Esophagus mucosa (tissue), 1 donor: Measurements from ENCODE around the gene PTPRJ. TPM values are rescaled to one million over a fixed set of nuclear protein-coding genes. Genes with fewer than 3 reads are reported as not detected.
"Not testable (repeated sequence)": the region's sequence is repeated elsewhere in the genome, so short reads cannot be mapped to it uniquely, and the experiment has no call there.

Experiments used
- ATAC-seq: fragments of 200-7000 bp; cut with Tn5 transposase; one replicate; pipeline ENCODE4 v1.9.1; 2020
- total RNA-seq: library from RNA; stranded (reverse); gene quantifications from one replicate; pipeline ENCODE4 v1.2.4, GENCODE V29; 2023
- donor health status: DM: yes; HTN: yes; CAD: no.

The PTPRJ gene
- total RNA-seq: 2.0 TPM

DNA sequence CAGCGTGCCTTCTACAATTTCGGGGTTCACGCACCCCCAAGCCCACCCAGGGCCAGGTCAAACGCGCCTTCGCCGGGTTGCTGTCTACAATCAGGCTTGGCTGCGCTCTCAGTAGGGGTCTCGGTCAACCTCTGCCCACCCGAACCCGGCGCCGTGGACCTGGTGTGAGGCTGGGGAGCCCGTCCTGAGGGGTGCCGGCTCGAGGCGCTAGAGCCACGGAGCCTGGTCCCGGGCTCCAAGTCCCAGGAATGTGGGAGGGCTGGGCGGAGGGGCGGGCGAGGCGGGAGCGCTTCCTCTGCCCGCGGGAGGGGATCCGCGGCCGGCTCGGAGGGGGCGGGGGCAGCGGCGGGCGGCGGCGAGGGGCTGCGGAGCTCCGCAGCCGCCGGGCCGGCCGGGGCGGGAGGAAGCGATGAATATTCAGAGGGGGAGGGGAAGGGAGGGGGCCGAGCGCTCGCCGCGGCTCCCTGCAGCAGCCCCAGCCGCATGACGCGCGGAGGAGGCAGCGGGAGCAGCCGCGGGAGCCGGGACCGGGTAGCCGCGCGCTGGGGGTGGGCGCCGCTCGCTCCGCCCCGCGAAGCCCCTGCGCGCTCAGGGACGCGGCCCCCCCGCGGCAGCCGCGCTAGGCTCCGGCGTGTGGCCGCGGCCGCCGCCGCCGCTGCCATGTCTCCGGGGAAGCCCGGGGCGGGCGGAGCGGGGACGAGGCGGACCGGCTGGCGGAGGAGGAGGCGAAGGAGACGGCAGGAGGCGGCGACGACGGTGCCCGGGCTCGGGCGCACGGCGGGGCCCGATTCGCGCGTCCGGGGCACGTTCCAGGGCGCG, at the start of gene PTPRJ:
Gene PTPRJ, plus strand, starts transcription at position 472 of the 819 bp plus-strand sequence. CDS start 354 bp downstream, outside the sequence.
- peak; percentile 8 for ATAC-seq

DNA sequence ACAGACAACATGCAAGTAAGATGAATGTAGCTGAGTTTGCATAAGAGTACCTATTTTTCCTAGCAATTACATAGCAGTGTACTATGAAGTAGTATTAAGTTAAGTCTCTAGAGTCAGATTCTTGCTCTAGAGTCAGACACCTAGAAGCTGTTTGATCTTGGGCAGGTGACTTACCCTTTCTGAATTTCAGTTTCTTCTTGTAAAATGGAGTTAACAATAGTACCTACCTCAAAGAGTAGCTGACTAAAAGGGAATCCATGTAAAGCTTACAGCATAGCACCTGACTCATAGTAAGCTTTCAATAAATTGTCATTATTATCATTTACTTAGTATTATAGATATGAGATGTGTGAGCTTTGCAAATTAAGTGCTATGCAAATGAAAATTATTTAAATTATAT, 47.8 kb upstream of the PTPRJ start:
- no peak for ATAC-seq

DNA sequence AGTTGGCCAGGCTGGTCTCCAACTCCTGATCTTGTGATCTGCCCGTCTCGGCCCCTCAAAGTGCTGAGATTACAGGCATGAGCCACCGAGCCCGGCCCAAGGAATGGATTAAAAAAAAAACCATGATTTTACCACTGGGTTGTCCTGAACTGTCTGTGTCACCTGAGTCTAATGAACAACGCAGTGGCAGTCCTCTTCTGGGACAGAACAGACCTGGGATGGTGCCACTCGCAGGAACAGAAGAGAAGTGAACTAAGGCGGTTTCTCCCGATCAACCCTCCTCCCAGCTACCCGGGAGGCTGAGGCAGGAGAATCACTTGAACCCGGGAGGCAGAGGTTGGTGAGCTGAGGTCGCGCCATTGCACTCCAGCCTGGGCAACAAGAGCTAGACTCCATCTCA, 46.6 kb upstream of the PTPRJ start:
- ATAC-seq: not testable (repeated sequence)

DNA sequence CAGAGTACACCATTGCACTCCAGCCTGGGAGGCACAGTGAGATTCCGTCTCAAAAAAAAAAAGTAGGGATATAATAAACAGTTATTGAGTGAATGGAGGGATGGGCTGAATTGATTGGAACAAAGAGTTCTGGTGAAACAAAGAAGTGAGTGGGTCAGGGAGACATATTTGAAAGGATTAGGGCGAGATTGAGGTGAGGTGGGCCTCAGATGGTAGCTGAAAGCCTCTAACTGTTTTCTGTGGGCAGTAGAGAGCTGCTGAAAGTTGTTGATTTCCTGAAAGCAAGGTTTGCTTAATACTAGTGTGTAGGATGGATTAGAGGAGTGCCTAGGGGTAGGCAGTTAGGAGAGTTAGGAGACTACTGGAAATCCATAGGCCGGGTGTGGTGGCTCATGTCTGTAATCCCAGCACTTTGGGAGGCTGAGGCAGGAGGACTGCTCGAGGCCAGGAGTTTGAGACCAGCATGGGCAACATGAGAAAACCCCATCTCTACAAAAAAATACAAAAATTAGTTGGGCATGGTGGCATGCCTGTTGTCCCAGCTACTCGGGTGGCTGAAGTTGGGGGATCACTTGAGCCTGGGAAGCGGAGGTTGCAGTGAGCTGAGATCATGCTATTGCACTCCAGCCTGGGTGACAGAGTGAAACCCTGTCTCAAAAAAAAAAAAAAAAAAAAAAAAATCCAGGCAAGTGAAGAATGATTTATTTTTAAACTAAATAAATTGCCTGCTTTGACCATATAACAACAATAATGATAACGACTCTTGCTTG, 41.4 kb upstream of the PTPRJ start:
- ATAC-seq: no peak

DNA sequence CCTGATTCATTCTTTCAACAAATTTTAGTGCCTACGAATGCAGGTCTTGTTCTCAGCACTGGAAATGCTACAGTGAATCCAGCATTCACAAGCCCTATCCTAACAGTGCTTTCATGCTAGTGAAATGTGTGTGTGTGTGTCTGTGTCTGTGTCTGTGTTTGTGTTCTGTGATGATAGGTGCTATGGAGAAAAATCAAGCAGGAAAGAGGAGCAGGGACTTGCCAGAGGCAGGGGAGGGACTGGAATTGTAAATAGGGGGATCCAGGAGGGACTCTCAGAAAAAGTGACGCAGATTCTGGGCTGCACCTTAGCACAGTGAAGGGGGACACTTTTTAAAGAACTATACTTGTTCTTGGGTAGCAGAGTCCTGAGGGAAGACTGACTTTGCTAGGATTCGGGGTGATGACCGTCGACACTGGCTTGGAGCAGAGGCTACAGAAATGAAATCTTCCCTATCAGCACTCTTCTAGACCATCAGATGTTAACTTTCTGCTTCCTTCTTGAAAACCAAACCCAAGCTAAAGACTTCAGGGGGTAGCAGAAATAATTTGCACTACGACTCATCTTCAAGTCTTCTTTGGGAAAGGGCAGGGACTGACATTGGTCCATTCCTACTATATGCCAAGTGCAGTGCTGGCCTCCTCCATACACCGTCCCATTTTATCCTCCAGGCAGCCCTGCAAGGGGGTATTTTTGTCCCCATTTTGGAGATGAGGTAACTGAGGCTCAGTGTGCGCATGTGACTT, 39.3 kb upstream of the PTPRJ start:
- no peak for ATAC-seq

DNA sequence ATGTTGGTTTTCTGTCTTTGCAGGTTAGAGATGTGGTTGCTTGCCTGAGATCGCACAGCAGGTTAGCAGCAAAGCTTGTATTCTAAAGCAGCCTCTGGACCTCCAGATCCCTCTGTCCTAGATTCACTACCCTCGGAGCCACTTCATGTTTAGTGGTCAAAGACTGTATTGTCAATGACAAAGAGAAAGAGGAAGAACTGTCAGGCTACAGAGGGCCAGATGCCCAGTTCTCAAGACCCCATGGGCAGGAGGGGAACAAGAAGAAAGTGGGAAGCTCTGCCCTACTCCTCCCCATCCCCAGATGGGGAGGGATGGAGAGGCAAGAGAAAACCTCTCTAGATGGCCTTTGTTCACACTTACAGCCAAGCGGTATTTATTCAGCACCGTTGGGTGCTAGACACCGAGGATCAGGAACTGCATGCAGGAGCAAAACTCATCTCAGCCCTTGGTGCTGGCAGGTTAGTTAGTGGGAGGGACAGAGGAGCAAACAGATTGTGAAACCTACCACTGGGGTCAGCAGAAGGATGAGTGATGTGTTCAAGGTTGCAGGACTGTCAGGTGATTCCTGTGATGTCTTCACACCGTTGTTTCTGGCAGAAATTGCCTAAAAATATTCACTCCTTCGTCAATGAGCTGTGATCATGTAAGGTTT, 38.3 kb upstream of the PTPRJ start:
- no peak for ATAC-seq

DNA sequence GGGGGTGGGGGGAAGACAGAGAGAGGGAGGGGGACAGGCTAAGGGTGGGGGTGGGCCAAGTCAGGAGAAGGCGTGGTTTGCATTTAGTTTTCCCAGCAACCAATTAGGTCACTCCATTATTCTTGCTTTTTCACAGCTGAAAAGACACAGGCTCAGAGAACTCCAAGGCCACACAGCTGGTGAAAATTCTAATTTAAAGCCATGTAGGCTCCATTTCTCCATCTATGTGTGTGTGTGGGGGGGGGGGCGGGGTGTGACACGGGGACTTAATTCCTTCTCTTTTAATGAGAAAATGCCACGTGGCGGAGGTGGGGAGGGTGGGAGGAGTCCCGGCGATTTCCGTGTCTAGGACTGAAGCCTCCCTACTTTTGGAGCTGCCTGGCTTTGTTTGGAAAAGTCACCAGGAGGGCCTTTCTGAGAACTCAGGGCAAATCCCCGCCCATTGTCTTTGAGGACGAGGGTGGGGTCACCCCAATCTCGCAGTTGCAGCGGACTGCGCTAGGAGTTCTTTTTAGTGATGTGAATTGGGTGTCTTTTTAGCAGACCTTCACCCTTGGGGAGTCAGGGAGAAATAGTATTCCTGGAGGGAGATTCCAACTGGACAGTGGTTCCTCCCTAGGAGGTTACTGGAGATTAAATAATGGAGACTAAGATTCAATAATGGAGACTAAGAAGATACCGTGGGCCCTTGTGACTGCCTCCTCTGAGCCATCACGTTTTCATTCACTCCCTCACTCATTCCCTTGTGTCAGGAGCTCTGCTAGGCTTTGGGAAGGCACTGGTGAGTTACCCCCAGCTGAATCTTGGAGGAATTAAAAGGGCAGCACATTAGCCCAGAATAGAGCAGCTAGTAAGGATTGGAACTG, 36.4 kb upstream of the PTPRJ start:
- ATAC-seq: no peak

DNA sequence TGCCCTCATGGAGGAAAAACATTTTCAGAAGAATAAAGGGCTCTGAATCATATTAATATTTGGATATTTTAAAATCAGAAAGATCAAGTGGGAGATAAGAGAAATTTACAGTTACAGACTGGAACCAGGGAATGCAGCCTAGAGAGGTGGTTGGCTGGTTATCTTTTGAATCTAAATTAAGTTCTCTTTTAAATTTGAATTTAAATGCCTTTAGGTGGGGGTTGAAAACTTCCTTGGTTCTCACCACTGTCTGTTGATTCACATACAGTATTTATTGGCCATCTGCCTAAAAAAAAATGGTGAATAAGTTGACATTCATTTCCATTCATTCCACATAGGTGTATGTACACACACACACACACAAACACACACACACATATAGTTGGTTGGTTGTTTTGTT, 35.7 kb upstream of the PTPRJ start:
- no peak for ATAC-seq

DNA sequence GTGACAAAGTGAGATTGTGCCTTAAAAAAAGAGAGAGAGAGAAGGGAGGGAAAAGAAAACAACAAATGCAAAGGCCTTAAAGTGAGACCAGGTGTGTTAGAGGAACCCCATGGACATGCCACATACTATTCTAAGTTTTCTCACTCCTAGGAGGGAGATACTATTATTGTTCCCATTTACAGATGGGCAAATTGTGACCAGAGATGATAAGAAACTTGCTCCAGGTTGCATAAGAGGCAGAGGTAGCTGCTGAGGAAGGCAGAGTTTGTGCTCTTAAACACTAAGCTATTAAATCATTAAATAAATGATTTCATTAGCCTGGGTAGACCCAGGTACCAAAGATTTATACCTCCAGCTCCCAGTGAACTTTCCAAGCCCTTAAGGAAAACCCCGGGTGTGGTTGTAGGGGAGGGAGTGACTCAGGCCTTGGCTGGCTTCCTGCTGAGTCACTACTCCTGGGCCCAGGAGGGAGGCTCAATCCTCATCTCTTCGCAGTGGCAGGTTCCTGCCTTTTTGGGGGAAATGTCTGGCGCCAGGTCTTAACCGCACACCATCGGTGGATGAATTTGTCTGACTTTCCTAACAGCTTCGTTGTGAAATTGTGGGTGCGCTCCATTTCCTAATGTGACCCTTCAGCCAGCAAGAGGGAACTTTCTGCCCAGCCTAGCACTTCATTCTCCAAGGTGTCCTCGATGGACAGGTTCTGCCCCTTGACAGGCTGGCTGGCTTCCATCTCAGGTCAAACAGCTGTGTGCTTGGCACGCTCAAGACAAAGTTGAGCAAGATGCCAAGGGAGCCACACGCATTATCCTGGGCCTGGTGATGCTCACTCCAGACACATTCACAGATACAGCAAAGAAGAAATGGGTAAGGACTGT, 33.4 kb upstream of the PTPRJ start:
- peak; percentile 98 for ATAC-seq

DNA sequence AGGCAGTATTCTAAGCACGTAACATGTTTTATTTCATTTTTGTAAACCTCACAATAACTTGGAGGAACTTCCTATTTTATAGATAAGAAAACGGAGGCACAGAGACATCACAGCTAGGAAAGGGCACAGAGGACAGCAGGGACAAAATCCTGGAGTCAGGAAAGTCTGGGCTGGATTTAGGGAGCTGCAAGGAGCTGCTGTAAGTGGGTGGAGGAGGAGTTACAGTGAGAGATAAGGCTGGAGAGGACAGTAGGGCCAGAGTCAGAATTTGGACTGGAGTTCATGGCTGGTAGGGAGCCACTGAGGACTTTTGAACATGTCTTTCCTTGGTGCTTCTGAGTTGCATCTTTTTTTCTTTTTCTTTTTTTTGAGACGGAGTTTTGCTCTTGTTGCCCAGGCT, 32.2 kb upstream of the PTPRJ start:
- no peak for ATAC-seq

DNA sequence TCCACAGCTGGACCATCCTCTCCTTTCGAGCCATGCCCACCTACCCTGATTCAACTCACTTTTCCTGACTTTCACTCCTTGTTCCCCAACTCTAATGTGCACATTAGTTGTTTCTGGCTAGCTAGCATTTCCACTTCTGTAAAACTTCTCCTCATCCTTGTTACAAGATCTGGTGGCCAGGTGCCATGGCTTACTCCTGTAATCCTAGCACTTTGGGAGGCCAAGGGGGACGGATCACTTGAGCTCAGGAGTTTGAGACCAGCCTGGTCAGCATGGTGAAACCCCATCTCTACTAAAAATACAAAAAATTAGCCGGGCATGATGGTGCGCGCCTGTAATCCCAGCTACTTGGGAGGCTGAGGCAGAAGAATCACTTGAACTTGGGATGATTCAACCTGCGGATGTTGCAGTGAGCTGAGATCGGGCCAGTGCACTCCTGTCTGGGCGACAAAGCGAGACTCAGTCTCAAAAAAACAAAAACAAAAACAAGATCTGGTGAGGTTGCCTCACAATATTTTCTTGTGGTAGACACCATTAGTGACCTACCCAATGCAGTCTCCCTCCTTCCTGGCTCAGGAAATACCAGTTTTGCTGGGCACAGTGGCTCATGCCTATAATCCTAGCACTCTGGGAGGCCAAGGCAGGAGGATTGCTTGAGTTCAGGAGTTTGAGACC, 31.2 kb upstream of the PTPRJ start:
- ATAC-seq: not testable (repeated sequence)

DNA sequence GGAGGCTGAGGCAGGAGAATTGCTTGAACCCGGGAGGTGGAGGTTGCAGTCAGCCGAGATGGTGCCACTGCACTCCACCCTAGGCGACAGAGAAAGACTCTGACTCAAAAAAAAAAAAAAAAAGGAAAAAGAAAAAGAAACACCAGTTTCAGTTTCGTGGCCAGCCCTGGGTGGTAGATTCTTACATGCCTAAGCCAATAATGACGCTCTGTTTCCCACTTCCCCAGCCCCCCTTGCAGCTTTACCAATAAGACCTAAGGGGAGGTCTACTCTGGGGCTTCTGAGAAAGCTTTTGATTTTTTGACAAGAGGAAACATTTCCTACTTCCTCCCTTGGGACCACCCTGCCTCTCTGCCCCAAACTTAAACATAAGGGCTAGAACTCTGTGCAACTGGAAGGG, 30.0 kb upstream of the PTPRJ start:
- no peak for ATAC-seq

DNA sequence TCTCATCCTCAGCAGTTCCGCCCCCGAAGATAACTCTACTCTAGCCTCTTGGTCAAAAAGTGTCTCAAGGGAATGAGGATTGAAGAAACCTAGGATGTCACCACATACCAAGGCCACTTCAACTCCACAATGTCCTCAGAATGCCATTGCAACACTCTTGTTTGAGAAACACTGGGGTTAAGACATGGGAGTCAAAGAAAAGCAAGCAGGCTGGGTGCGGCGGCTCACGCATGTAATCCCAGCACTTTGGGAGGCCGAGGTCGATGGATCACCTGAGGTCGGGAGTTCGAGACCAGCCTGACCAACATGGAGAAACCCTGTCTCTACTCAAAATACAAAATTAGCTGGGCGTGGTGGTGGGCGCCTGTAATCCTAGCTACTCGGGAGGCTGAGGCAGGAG, 28.9 kb upstream of the PTPRJ start:
- ATAC-seq: not testable (repeated sequence)

DNA sequence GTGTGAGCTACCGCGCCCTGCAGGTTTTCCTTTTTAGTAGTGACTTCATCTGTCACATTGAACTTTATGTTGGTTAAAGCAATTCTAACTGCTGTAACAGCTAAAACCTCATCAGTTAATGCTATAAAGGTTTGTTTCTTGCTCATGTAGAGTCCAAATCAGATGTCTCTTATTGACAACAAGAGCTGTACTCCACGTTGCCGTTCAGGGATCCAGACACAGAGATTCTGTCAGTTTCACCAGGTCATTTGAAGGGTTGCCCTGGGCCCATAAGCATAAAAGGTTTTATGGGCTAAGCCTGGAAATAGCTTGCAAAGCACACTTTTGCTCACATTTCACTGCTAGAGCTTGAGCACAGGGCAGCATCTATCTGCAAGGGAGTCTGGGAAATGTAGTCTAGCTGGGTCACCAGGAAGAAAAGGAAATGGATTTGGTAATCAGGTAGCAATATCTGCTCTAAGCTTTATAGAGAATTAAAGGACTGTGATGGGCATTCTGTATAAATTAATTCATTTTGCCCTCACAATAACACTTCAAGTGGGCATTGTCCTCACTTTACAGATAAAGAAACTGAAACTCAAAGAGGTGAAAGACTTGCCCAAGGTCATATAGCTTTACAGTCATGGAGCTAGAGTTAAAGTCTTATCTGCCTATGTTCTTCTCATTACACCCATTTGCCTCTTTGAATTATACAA, 25.2 kb upstream of the PTPRJ start:
- ATAC-seq: no peak

DNA sequence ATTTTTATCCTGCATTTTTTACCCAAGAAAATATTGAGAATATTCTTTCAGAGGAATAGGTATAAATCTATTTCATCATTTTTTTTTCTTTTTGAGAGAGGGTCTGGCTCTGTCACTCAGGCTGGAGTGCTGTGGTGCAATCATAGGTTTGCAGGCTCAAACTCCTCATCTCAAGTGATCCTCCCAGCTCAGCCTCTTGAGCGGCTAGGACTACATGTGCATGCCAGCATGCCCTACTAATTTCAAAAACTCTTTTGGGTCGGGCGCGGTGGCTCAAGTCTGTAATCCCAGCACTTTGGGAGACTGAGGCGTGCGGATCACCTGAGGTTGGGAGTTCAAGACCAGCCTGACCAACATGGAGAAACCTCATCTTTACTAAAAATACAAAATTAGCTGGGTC, 20.3 kb upstream of the PTPRJ start:
- ATAC-seq: no peak

DNA sequence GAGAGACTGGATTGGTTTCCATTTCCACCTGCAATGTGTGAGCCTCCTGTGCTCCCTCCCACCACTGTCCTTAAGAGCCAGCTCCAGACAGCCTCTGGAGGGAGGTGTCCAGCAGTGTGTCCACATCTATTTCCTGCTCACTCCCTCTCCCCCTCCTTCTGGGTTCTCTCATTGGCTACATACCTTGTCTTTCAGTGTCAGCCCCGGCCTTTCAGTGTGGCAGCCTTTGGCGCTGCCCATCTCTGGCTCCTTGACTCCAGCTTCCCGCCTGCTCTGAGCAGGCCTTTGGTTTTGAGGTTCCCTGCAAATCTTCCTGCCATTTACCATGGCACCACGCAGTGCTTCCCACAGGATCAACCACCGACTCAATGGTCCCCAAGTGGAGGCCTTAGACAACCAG, 19.0 kb upstream of the PTPRJ start:
- ATAC-seq: no peak

DNA sequence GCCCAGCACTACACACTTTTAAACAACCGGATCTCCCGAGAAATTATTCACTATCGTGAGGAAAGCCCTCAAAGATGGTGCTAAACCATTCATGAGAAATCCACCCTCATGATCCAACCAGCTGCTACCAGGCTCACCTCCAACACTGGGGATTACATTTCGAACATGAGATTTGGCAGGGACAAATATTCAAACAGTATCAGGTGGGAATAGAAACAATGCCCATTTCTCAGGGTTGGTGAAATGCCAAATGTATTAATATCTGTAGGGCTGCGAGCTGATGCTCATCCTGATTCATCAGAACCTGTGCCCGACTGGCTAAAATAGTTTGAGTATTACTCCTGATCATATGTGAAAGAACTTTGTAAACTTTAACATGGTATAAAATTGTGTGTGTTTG, 15.8 kb upstream of the PTPRJ start:
- no peak for ATAC-seq

DNA sequence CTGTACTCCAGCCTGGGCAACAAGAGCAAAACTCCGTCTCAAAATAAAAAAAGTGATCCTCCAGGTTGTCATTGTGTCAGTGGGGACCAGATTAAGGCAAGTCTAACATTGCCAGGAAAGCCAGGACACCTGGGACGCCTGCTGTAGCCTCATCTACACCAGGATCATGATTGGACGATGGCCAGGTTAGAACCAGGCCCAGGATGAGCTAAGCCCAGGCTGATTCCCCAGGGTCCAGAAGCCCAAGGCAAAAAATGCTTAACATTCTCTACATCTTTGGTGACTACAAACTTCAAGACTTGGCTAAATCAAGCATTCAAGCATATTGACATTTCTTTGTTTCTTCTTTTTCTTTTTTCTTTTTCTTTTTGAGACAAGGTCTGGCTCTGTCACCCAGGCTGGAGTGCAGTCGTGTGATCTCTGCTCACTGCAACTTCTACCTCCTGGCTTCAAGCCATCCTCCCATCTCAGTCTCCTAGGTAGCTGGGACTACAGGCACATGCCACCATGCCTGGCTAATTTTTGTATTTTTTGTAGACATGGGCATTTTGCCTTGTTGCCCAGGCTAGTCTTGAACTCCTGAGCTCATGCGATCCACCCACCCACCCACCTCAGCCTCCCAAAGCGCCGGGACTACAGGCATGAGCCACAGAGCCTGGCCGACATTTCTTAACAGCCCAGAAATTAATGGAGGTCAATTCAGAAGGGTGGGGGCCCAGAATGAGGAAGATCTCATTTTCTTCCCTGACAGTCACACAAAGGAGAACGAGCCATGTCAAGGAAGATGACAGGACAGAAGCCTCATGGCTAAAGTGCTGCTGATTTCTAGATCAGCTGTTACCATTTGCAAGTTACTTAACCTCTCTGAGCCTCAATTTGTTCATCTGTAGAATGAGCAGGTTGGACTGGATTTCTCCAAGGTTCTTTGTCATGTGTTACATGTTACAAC, 12.5 kb upstream of the PTPRJ start:
- peak; percentile 20 for ATAC-seq
